T47D (cell line): ENCODE results near the gene FILIP1.

Experiments used
- DNase-seq, 2 experiments: peaks; one replicate each; pipeline versions ENCODE4 v3.0.0 to v3.0.0-alpha.2; 2011 to 2012; ENCODE audit warnings: low read depth in 1 of 2, low spot score in 1 of 2
- JUND ChIP-seq: IDR thresholded peaks from 2 replicates; pipeline ENCODE4 v1.6.1; 2012; ENCODE audit warnings: low read depth
- in situ Hi-C: cut with HindIII; loops from 2 replicates; pipeline ENCODE4 v1.10.0; 2016; ENCODE audit warnings: low sequenced_read_pairs, low pct_unique_long_range_greater_than_20kb

The FILIP1 gene

GRCh38 chr6:75512591-75512990 is 19.0 kb upstream of the FILIP1 start:
- in situ Hi-C loops: no loop called here
- TF ChIP-seq JUND: no peak
- no peak for DNase-seq

GRCh38 chr6:75505424-75505823 is 11.8 kb upstream of the FILIP1 start:
- no peak for TF ChIP-seq JUND
- in situ Hi-C loops: no loop called here
- no peak for DNase-seq

- in situ Hi-C loops: no loop called here
Measured at GRCh38 chr6:75504465-75505222, 11.0 kb upstream of the FILIP1 start.

GRCh38 chr6:75503291-75503690 is 9.7 kb upstream of the FILIP1 start:
- in situ Hi-C loops: no loop called here
- TF ChIP-seq JUND: no peak
- no peak for DNase-seq

More at GRCh38 chr6:75504465-75505222, 11.0 kb upstream of the FILIP1 start:
- peak in 1 of 2 experiments; percentile 28 for DNase-seq
- TF ChIP-seq JUND: no peak

GRCh38 chr6:75502884-75503283 is 9.3 kb upstream of the FILIP1 start:
- no peak for TF ChIP-seq JUND
- in situ Hi-C loops: no loop called here
- DNase-seq: no peak

GRCh38 chr6:75501756-75502155 is 8.2 kb upstream of the FILIP1 start:
- in situ Hi-C loops: no loop called here
- no peak for TF ChIP-seq JUND

GRCh38 chr6:75499640-75500039 is 6.0 kb upstream of the FILIP1 start:
- in situ Hi-C loops: no loop called here
- TF ChIP-seq JUND: no peak
- no peak for DNase-seq

More at GRCh38 chr6:75501756-75502155, 8.2 kb upstream of the FILIP1 start:
- no peak for DNase-seq

- in situ Hi-C loops: no loop called here
- no peak for DNase-seq
Measured at GRCh38 chr6:75498862-75499261, 5.3 kb upstream of the FILIP1 start.

GRCh38 chr6:75497994-75498393 is 4.4 kb upstream of the FILIP1 start:
- in situ Hi-C loops: no loop called here
- no peak for TF ChIP-seq JUND

More at GRCh38 chr6:75498862-75499261, 5.3 kb upstream of the FILIP1 start:
- no peak for TF ChIP-seq JUND

GRCh38 chr6:75495011-75495410 is 1.4 kb upstream of the FILIP1 start:
- no peak for DNase-seq
- TF ChIP-seq JUND: no peak
- in situ Hi-C loops: no loop called here

More at GRCh38 chr6:75497994-75498393, 4.4 kb upstream of the FILIP1 start:
- no peak for DNase-seq

- TF ChIP-seq JUND: no peak
- no peak for DNase-seq
- in situ Hi-C loops: no loop called here
Measured at GRCh38 chr6:75494290-75494689, 690 bp upstream of the FILIP1 start.

- DNase-seq: no peak
- no peak for TF ChIP-seq JUND
Measured at GRCh38 chr6:75492386-75493153, 1.0 kb downstream of the FILIP1 start.

GRCh38 chr6:75491291-75491690 is 2.3 kb downstream of the FILIP1 start:
- in situ Hi-C loops: no loop called here
- DNase-seq: no peak
- TF ChIP-seq JUND: no peak

More at GRCh38 chr6:75492386-75493153, 1.0 kb downstream of the FILIP1 start:
- in situ Hi-C loops: no loop called here

- no peak for TF ChIP-seq JUND
- in situ Hi-C loops: no loop called here
- no peak for DNase-seq
Measured at GRCh38 chr6:75490706-75491105, 2.9 kb downstream of the FILIP1 start.
